Duodenal mucosa (tissue), 2 donors: ENCODE results near the gene UBE2U.

Experiments used
- H3K27ac ChIP-seq: one replicate; pipeline ENCODE4 v1.7.0; 2013; ENCODE audit warnings: low read depth, low read length
- H3K27me3 ChIP-seq, 2 donors: one replicate each; pipeline ENCODE4 v1.7.0; 2013; ENCODE audit warnings: low read length in 2 of 2, control low read depth in 1 of 2; ENCODE audit not compliant: insufficient read depth in 2 of 2, control insufficient read depth in 1 of 2
- H3K36me3 ChIP-seq, 2 donors: one replicate each; pipeline ENCODE4 v1.7.0; 2013; ENCODE audit warnings: low read length in 2 of 2, control low read depth in 1 of 2; ENCODE audit not compliant: insufficient read depth in 2 of 2, control insufficient read depth in 1 of 2
- H3K4me1 ChIP-seq, 2 donors: one replicate each; pipeline ENCODE4 v1.7.0; 2013; ENCODE audit warnings: low read length in 2 of 2, control low read depth in 1 of 2; ENCODE audit not compliant: insufficient read depth in 2 of 2, control insufficient read depth in 1 of 2
- H3K4me3 ChIP-seq, 2 donors: one replicate each; pipeline ENCODE4 v1.7.0; 2013; ENCODE audit warnings: low read length in 2 of 2, low read depth in 1 of 2
- H3K9ac ChIP-seq, 2 donors: one replicate each; pipeline ENCODE4 v1.7.0; 2013; ENCODE audit warnings: low read length in 2 of 2, low read depth in 1 of 2
- H3K9me3 ChIP-seq, 2 donors: one replicate each; pipeline ENCODE4 v1.7.0; 2013; ENCODE audit warnings: low read length in 2 of 2, control low read depth in 1 of 2; ENCODE audit not compliant: control insufficient read depth in 1 of 2

Gene UBE2U

DNA sequence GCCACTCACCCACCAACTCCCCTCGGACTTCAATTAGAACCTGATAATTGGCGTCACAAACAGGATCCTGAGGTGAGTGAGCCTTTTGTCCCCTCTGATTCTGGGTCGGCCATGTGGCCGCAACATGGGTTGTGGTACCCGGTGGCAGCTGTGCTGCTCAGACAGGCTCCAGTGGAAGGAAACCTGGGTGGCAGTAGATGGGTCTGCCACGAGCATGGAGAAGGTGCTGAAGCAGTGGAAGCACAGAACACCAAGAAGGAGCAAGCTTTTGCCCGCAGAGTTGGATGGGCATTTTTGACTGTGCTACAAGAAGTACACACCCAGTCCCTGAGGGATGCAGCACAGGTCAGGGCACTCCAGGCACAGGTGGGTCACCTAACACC, 16.5 kb upstream of the UBE2U start:
- H3K27me3 ChIP-seq, result no peaks in the 10 kb centered on the region
- no peak overlapping the region for H3K9ac ChIP-seq
- no peaks in the 10 kb centered on the region for H3K36me3 ChIP-seq
- no peaks in the 10 kb centered on the region for H3K9me3 ChIP-seq
- H3K4me1 ChIP-seq, result no peaks in the 10 kb centered on the region
- H3K27ac ChIP-seq, result no peak overlapping the region
- H3K4me3 ChIP-seq, result no peak overlapping the region

DNA sequence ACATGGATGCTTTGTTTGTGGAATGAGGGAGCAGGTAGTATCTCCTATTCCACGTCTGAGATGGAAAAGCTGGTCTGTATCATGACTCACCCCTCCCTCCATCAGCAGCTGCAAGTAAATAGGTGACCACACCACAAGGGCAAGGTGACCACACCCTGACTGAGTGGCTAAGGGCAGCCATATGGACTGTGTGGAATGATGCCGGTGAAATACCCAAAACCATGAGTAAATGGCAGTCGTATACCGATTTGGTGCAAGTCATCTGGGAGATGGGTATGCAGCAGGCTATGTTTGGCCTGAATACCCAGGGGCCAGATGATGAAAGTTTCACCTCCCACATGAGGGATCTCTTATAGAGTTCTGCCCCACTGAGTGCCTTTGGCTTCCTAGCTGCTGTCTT, 15.8 kb upstream of the UBE2U start:
- H3K27me3 ChIP-seq, result no peaks in the 10 kb centered on the region
- H3K27ac ChIP-seq, result no peak overlapping the region
- H3K4me3 ChIP-seq, result no peak overlapping the region
- H3K4me1 ChIP-seq, result no peaks in the 10 kb centered on the region
- no peak overlapping the region for H3K9ac ChIP-seq
- H3K36me3 ChIP-seq, result no peaks in the 10 kb centered on the region
- no peaks in the 10 kb centered on the region for H3K9me3 ChIP-seq

DNA sequence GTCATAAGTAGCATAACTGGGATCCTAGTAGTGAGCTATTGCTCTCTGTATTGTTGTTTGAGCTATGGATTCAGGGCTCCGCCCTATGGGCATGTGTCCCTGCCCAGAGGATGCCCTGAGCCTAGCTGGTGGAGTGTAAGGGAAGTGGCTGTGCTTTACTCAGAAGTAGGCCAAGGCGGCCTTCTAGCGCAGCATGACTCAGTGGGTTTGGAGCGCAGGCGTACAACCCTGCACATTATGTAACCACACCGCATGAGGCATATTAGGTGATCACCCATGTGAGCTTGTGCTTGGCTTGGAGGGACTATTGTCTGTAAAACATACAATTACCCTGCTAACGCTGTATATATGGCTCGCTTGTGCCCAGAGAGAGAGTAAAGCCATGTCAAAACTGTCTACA, 11.1 kb upstream of the UBE2U start:
- Histone ChIP-seq H3K36me3 (no peaks in the 10 kb centered on the region), H3K4me3 (no peak overlapping the region)

DNA sequence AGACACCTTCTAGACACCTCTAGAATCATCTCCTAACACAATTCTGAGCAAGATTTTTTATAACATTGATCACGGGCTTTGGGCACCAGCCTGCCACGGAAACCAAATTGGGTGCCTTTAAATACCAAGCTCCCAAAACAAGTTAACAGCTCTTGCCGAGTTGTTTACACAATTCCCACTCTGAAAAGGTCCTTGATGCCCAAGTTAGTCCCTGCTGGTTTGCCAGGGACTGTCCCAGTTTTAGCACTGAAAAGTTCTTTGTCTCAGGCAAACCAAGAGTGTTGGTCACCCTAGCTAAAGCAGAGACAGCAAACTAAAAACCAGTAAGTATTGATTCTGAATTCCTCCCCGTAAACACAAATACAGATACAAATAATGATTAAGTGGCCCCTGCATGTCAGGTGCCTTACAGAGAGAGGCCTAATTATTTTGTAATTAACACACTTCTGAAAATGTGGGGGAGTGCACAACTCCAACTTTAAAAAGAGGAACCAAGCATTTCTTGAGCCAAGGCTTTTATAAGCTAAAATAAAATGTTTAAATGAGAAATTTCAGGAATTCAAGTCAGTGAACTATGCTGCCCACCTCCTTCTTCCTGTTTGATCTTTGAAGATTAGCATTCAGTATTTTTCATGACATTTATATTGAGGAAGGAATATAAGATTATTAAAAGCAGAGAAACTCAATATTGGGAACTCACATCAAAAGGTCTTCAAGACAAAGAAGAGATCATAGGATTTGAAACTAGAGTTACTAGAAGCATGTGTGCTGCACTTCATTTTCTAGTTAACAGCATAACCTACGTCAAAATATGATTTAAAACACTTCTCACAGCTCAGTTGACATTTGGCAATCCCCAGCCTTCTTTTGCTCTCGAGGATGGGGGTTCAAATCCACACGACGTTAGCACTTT, 9.0 kb upstream of the UBE2U start:
- Histone ChIP-seq H3K27me3 (no peaks in the 10 kb centered on the region), H3K4me3 (no peak overlapping the region), H3K4me1 (no peaks in the 10 kb centered on the region), H3K9ac (no peak overlapping the region), H3K27ac (no peak overlapping the region), H3K9me3 (no peaks in the 10 kb centered on the region), H3K36me3 (no peaks in the 10 kb centered on the region)

More for the DNA sequence above, 11.1 kb upstream of the UBE2U start:
- Histone ChIP-seq H3K9me3 (no peaks in the 10 kb centered on the region), H3K27me3 (no peaks in the 10 kb centered on the region), H3K27ac (no peak overlapping the region), H3K9ac (no peak overlapping the region), H3K4me1 (no peaks in the 10 kb centered on the region)

DNA sequence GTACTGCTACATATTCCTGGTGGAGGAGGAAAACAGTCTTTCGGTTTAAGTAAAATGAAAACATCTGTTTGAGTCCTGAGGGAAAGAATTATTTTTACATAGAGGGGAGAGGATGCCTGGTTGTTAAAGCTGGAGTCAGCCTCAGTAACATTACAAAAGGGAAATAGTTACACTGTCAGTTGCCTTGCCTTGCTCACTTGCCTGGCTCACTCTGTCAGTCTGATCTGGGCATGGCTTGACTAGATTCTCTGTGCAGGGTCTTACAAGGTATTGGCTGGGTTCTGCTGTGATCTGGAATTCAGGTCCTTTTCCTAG, 8.4 kb upstream of the UBE2U start:
- no peak overlapping the region for H3K9ac ChIP-seq
- H3K27ac ChIP-seq, result no peak overlapping the region
- no peak overlapping the region for H3K4me3 ChIP-seq
- no peaks in the 10 kb centered on the region for H3K27me3 ChIP-seq
- no peaks in the 10 kb centered on the region for H3K4me1 ChIP-seq
- no peaks in the 10 kb centered on the region for H3K36me3 ChIP-seq
- H3K9me3 ChIP-seq, result no peaks in the 10 kb centered on the region

DNA sequence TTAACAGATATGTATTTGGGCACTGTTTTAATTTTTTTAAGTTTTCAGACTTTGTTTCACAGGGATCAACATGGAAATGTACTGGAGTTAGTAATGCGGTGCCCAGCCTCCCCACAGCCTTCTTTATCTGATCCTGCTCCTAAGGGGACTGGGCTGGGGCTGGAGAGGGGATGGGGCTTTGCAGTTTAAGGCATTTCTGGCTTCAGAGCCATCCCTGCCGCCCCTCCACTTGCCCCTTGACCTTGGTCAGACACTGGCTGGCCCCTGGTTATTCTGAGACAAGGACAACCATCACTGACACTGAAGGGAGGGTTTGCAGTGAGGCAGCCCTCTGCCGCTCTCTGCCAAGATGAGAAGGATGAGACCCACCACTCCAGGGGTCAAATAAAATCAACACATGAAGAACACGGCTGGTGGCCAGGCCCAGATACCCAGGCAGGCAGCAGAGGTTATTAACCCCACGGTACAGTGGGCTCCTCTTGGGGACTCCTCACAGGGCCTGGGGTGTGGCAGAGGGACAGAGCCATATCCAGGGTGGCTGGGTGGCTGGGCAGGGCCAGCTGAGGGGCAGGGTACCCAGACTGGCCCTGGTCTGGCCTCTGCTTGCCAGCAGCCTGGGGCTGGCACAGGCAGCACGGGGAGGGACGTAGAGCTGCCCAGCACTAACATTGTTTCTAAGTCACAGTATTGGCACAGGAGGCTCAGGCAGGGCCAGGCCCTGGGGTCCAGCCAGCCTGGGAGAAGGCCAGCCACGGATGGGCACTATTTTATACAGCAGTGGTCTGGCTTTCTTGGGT, 7.2 kb upstream of the UBE2U start:
- no peak overlapping the region for H3K9ac ChIP-seq
- H3K4me3 ChIP-seq, result no peak overlapping the region
- H3K27me3 ChIP-seq, result no peaks in the 10 kb centered on the region
- no peaks in the 10 kb centered on the region for H3K36me3 ChIP-seq
- H3K27ac ChIP-seq, result no peak overlapping the region
- no peaks in the 10 kb centered on the region for H3K4me1 ChIP-seq
- no peaks in the 10 kb centered on the region for H3K9me3 ChIP-seq

GRCh38 chr1:64197076-64197475, 6.3 kb upstream of the UBE2U start:
- Histone ChIP-seq H3K4me1 (no peaks in the 10 kb centered on the region), H3K9me3 (no peaks in the 10 kb centered on the region), H3K9ac (no peak overlapping the region), H3K36me3 (no peaks in the 10 kb centered on the region), H3K27ac (no peak overlapping the region), H3K27me3 (no peaks in the 10 kb centered on the region), H3K4me3 (no peak overlapping the region)

- Histone ChIP-seq H3K9ac (no peak overlapping the region), H3K27ac (no peak overlapping the region), H3K4me3 (no peak overlapping the region), H3K9me3 (no peaks in the 10 kb centered on the region), H3K36me3 (no peaks in the 10 kb centered on the region), H3K4me1 (no peaks in the 10 kb centered on the region), H3K27me3 (no peaks in the 10 kb centered on the region)
These were observed 4.3 kb upstream of the UBE2U start for GRCh38 chr1:64199154-64199553.

GRCh38 chr1:64200064-64200463, 3.4 kb upstream of the UBE2U start:
- no peaks in the 10 kb centered on the region for H3K27me3 ChIP-seq
- no peak overlapping the region for H3K27ac ChIP-seq
- H3K4me1 ChIP-seq, result no peaks in the 10 kb centered on the region
- no peaks in the 10 kb centered on the region for H3K36me3 ChIP-seq
- no peak overlapping the region for H3K4me3 ChIP-seq
- H3K9me3 ChIP-seq, result no peaks in the 10 kb centered on the region
- H3K9ac ChIP-seq, result no peak overlapping the region

GRCh38 chr1:64209221-64209620, 5.8 kb downstream of the UBE2U start:
- H3K36me3 ChIP-seq, result no peaks in the 10 kb centered on the region
- H3K27me3 ChIP-seq, result no peaks in the 10 kb centered on the region
- no peak overlapping the region for H3K27ac ChIP-seq
- H3K4me1 ChIP-seq, result no peaks in the 10 kb centered on the region
- H3K9ac ChIP-seq, result no peak overlapping the region
- no peak overlapping the region for H3K4me3 ChIP-seq
- no peaks in the 10 kb centered on the region for H3K9me3 ChIP-seq
